GM10248 (cell line): Measurements from ENCODE around the gene HOXC6.

Source experiments
- CTCF ChIA-PET: fragments of 300-600 bp; sonication (Branson Sonifier 250); formaldehyde crosslinking; extraction: SDS; loops from one replicate; lab custom pipeline; 2021; ENCODE audit warnings: antibody characterized with exemption; lab: Yijun Ruan, JAX
- POLR2A ChIA-PET: fragments of 350-650 bp; sonication (Branson Sonifier 250); formaldehyde crosslinking; extraction: SDS; loops from one replicate; lab custom pipeline; 2020; ENCODE audit warnings: antibody characterized with exemption; lab: Yijun Ruan, JAX
- DNase-seq: peaks from one replicate; pipeline ENCODE4 v3.0.0; 2012; ENCODE audit errors: extremely low spot score
- CTCF ChIP-seq: IDR thresholded peaks from 2 replicates; pipeline ENCODE4 v1.5.1; 2012; ENCODE audit warnings: mild to moderate bottlenecking, low read depth; ENCODE audit errors: extremely low read depth, missing control alignments, control extremely low read depth

The HOXC6 gene

DNA sequence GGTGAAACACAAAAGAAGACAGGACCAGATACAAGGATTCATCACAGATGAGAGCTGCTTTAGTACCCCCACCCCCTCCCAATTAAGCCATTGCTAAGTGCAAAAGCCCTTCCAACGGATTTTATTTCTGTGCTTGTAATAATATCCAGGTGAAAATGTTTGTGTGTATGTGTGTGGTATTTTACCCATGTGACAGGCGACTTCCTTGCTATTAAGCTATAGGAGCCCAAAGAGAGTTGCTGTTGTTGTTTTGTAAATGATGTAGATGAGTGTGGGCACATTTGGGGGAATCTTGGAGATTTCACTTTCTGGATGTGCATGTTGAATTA is 22.2 kb downstream of the HOXC6 start:
- ChIA-PET CTCF (interaction anchor here (0.7 to 4.3 kb wide), 10 partner anchors 9 to 164 kb away, joined by 3 to 30 read pairs (median 4); partner anchors contain the start of genes HOXC10 and HOXC5), POLR2A (interaction anchor here (0.5 kb wide), 1 partner anchor 152 kb away, joined by 4 read pairs; no protein-coding TSS in a partner anchor)
- no peak for TF ChIP-seq CTCF
- DNase-seq = no peak

DNA sequence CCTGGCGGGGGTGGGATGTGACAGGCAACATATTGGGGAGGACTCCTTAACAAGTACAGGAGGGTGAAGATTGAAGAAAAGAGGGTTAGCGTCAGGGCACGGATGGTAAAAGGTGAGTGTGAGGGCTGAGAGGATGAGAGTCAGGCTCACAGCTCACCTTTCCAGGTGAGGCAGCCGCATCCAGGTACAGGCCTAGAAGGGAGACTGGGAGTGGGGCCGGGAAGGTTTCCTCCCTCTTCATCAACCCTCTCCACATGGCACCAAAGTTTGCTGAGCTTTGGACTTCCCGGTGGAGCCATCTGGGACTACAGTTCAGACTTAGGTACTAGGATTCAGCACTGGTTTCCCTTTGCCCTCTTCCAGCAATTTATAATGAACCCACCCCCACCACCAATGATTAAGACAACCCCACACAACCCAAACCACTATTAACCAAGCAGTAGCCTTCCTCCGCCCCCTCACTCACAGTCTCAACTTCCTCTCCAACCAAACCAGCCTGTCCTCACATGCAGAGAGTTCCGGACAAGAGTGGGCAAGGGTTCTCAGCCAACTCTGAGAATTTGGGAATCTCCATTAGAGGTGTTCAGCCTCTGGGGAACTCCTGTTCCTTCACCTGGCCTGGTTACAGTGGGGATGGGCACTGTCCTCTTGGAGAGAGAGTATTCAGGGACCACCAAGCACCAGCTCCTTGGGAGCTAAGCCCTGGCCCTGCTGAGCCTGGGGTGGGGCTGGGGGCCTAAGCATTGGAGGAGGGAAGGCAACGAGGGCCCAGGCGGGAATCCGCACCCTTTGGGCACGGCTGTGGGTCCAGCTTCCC is 23.0 kb downstream of the HOXC6 start:
- DNase-seq = no peak
- ChIA-PET CTCF (interaction anchor here (0.7 to 4.3 kb wide), 10 partner anchors 8 to 163 kb away, joined by 3 to 30 read pairs (median 5); partner anchors contain the start of genes HOXC10 and HOXC5), POLR2A (interaction anchor here (0.5 kb wide), 1 partner anchor 152 kb away, joined by 4 read pairs; no protein-coding TSS in a partner anchor)
- no peak for TF ChIP-seq CTCF

DNA sequence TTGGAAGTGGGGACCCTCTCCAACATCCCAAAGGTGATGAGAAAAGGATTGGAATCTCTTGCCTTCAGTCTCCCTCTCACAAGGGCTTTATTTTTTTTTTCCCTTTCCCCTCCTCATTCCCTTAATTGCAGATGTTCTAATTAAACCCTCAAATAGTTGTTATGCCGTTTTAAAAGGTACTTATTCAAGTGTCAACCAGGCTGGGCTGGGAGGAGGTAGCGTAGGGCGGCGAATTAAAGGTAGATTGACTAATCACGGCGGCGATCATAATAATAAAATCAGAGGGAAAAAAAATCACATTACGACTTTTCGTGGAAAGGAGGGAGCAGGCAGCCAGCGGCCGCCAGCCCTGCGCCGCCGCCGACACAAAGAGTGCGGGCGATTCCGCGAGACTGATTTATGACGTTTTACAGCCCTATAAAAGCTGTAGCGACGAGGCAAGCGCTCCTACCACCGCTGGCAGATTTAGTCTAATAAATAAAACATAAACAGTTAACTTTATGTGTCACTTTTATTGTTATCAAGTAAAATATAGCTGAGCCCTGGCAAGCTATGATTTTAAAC is 23.7 kb downstream of the HOXC6 start:
- ChIA-PET CTCF (interaction anchor here (0.7 to 4.3 kb wide), 13 partner anchors 13 to 164 kb away, joined by 3 to 30 read pairs (median 5); partner anchors contain the start of genes HOXC10 and HOXC5), POLR2A (no interaction called here)
- DNase-seq = no peak

GRCh38 chr12:54052438-54053002 is 24.3 kb downstream of the HOXC6 start:
- ChIA-PET POLR2A (no interaction called here), CTCF (interaction anchor here (0.7 to 4.3 kb wide), 15 partner anchors 14 to 163 kb away, joined by 3 to 30 read pairs (median 5); partner anchors contain the start of genes HOXC10 and HOXC5)

More for the DNA sequence above, 23.7 kb downstream of the HOXC6 start:
- no peak for TF ChIP-seq CTCF

GRCh38 chr12:54053003-54053750 is 24.9 kb downstream of the HOXC6 start:
- DNase-seq = peak; percentile 80
- no peak for TF ChIP-seq CTCF
- ChIA-PET POLR2A (interaction anchor here (0.7 to 1.0 kb wide), 4 partner anchors 18 to 576 kb away, joined by 3 to 9 read pairs (median 4); partner anchors contain the start of gene HOXC12), CTCF (interaction anchor here (0.8 to 4.3 kb wide), 16 partner anchors 14 to 326 kb away, joined by 3 to 30 read pairs (median 4); partner anchors contain the start of genes HOXC10 and HOXC5)

More at GRCh38 chr12:54052438-54053002, 24.3 kb downstream of the HOXC6 start:
- no peak for TF ChIP-seq CTCF
- DNase-seq = no peak
